Central memory CD8-positive, alpha-beta T cell (primary cell): Measurements from ENCODE around the gene DNAH7.

Experiments used
- ATAC-seq: fragments of 150-1000 bp; cut with Tn5 transposase; replicated peaks from 2 replicates; pipeline ENCODE4 v1.10.0; 2022; ENCODE audit warnings: mild to moderate bottlenecking, moderate FRiP score, moderate number of reproducible peaks; ENCODE audit not compliant: poor library complexity, severe bottlenecking; ENCODE audit errors: extremely low read depth
- DNase-seq, 2 donors: peaks; one replicate each; pipeline ENCODE4 v3.0.0; 2021; ENCODE audit warnings: low spot score in 2 of 2
- H3K27ac Mint-ChIP-seq: one replicate; pipeline ENCODE4 v1.8.0; 2022; ENCODE audit warnings: low read depth, mild to moderate bottlenecking, moderate library complexity, mixed read lengths
- H3K27me3 Mint-ChIP-seq: one replicate; pipeline ENCODE4 v1.8.0; 2022; ENCODE audit warnings: mixed read lengths
- H3K36me3 Mint-ChIP-seq: one replicate; pipeline ENCODE4 v1.8.0; 2022; ENCODE audit warnings: mild to moderate bottlenecking, moderate library complexity, mixed read lengths; ENCODE audit not compliant: insufficient read depth
- H3K4me1 Mint-ChIP-seq: one replicate; pipeline ENCODE4 v1.8.0; 2022; ENCODE audit warnings: mixed read lengths
- H3K4me3 Mint-ChIP-seq: one replicate; pipeline ENCODE4 v1.8.0; 2022; ENCODE audit warnings: mild to moderate bottlenecking, moderate library complexity, mixed read lengths
- H3K9me3 Mint-ChIP-seq: one replicate; pipeline ENCODE4 v1.8.0; 2022; ENCODE audit warnings: mixed read lengths

DNAH7 gene

GRCh38 chr2:195741191-195741590 is 327.4 kb downstream of the DNAH7 start:
- Mint-ChIP-seq H3K4me1 (no peaks in the 10 kb centered on the region), H3K4me3 (no peak overlapping the region), H3K27me3 (no peaks in the 10 kb centered on the region), H3K27ac (no peak overlapping the region), H3K36me3 (peaks cover 11% of the 10 kb centered on the region), H3K9me3 (no peaks in the 10 kb centered on the region)
- ATAC-seq (no peak), DNase-seq (no peak)

- ATAC-seq: no peak
- no peak for DNase-seq
- Mint-ChIP-seq H3K27me3 (no peaks in the 10 kb centered on the region), H3K4me3 (no peak overlapping the region), H3K36me3 (peaks cover 23% of the 10 kb centered on the region), H3K4me1 (no peaks in the 10 kb centered on the region), H3K27ac (no peak overlapping the region), H3K9me3 (no peaks in the 10 kb centered on the region)
These were observed 330.9 kb downstream of the DNAH7 start for GRCh38 chr2:195737511-195738325.

GRCh38 chr2:195735347-195735746 is 333.3 kb downstream of the DNAH7 start:
- ATAC-seq (no peak), DNase-seq (no peak)
- H3K36me3 Mint-ChIP-seq: peaks cover 35% of the 10 kb centered on the region
- no peaks in the 10 kb centered on the region for H3K9me3 Mint-ChIP-seq
- H3K27ac Mint-ChIP-seq: no peak overlapping the region
- peaks cover 13% of the 10 kb centered on the region for H3K4me1 Mint-ChIP-seq
- no peak overlapping the region for H3K4me3 Mint-ChIP-seq
- no peaks in the 10 kb centered on the region for H3K27me3 Mint-ChIP-seq

GRCh38 chr2:195734931-195735330 is 333.7 kb downstream of the DNAH7 start:
- peaks cover 13% of the 10 kb centered on the region for H3K4me1 Mint-ChIP-seq
- ATAC-seq (no peak), DNase-seq (no peak)
- H3K27ac Mint-ChIP-seq: no peak overlapping the region
- peaks cover 33% of the 10 kb centered on the region for H3K36me3 Mint-ChIP-seq
- H3K9me3 Mint-ChIP-seq: no peaks in the 10 kb centered on the region
- no peaks in the 10 kb centered on the region for H3K27me3 Mint-ChIP-seq
- no peak overlapping the region for H3K4me3 Mint-ChIP-seq

GRCh38 chr2:195734395-195734794 is 334.2 kb downstream of the DNAH7 start:
- Mint-ChIP-seq H3K4me3 (no peak overlapping the region), H3K27ac (no peak overlapping the region), H3K27me3 (no peaks in the 10 kb centered on the region), H3K4me1 (peaks cover 17% of the 10 kb centered on the region), H3K36me3 (peaks cover 33% of the 10 kb centered on the region), H3K9me3 (no peaks in the 10 kb centered on the region)
- DNase-seq (no peak), ATAC-seq (no peak)

GRCh38 chr2:195733831-195734230 is 334.8 kb downstream of the DNAH7 start:
- ATAC-seq: no peak
- peaks cover 37% of the 10 kb centered on the region for H3K36me3 Mint-ChIP-seq

GRCh38 chr2:195732574-195732973 is 336.1 kb downstream of the DNAH7 start:
- Mint-ChIP-seq H3K36me3 (peaks cover 41% of the 10 kb centered on the region), H3K27ac (no peak overlapping the region), H3K9me3 (no peaks in the 10 kb centered on the region), H3K27me3 (no peaks in the 10 kb centered on the region), H3K4me1 (peaks cover 19% of the 10 kb centered on the region), H3K4me3 (no peak overlapping the region)
- DNase-seq: no peak
- no peak for ATAC-seq

More at GRCh38 chr2:195733831-195734230, 334.8 kb downstream of the DNAH7 start:
- Mint-ChIP-seq H3K27ac (no peak overlapping the region), H3K27me3 (no peaks in the 10 kb centered on the region), H3K4me1 (peaks cover 19% of the 10 kb centered on the region), H3K9me3 (no peaks in the 10 kb centered on the region), H3K4me3 (no peak overlapping the region)
- no peak for DNase-seq

GRCh38 chr2:195730912-195731311 is 337.7 kb downstream of the DNAH7 start:
- DNase-seq: no peak
- no peak overlapping the region for H3K27ac Mint-ChIP-seq

GRCh38 chr2:195727106-195727505 is 341.5 kb downstream of the DNAH7 start:
- no peaks in the 10 kb centered on the region for H3K9me3 Mint-ChIP-seq
- peaks cover 19% of the 10 kb centered on the region for H3K4me1 Mint-ChIP-seq
- H3K36me3 Mint-ChIP-seq: peaks cover 36% of the 10 kb centered on the region
- no peak for ATAC-seq
- DNase-seq: no peak
- H3K27ac Mint-ChIP-seq: no peak overlapping the region
- no peaks in the 10 kb centered on the region for H3K27me3 Mint-ChIP-seq
- no peak overlapping the region for H3K4me3 Mint-ChIP-seq

More at GRCh38 chr2:195730912-195731311, 337.7 kb downstream of the DNAH7 start:
- Mint-ChIP-seq H3K27me3 (no peaks in the 10 kb centered on the region), H3K4me3 (no peak overlapping the region), H3K4me1 (peaks cover 19% of the 10 kb centered on the region), H3K36me3 (peaks cover 41% of the 10 kb centered on the region), H3K9me3 (no peaks in the 10 kb centered on the region)
- no peak for ATAC-seq

- no peak overlapping the region for H3K4me3 Mint-ChIP-seq
- H3K4me1 Mint-ChIP-seq: peaks cover 8% of the 10 kb centered on the region
- DNase-seq (no peak), ATAC-seq (no peak)
- no peaks in the 10 kb centered on the region for H3K27me3 Mint-ChIP-seq
- H3K36me3 Mint-ChIP-seq: peaks cover 37% of the 10 kb centered on the region
- H3K27ac Mint-ChIP-seq: no peak overlapping the region
- no peaks in the 10 kb centered on the region for H3K9me3 Mint-ChIP-seq
These were observed 346.6 kb downstream of the DNAH7 start for GRCh38 chr2:195722075-195722474.

GRCh38 chr2:195721042-195721441 is 347.6 kb downstream of the DNAH7 start:
- Mint-ChIP-seq H3K27me3 (no peaks in the 10 kb centered on the region), H3K36me3 (peaks cover 40% of the 10 kb centered on the region), H3K27ac (peak overlapping the region; percentile 68), H3K4me1 (peaks cover 8% of the 10 kb centered on the region), H3K9me3 (no peaks in the 10 kb centered on the region), H3K4me3 (no peak overlapping the region)
- no peak for ATAC-seq
- DNase-seq: no peak

GRCh38 chr2:195716466-195716865 is 352.2 kb downstream of the DNAH7 start:
- no peaks in the 10 kb centered on the region for H3K27me3 Mint-ChIP-seq
- H3K4me1 Mint-ChIP-seq: peaks cover 12% of the 10 kb centered on the region
- H3K36me3 Mint-ChIP-seq: peaks cover 51% of the 10 kb centered on the region
- no peak overlapping the region for H3K4me3 Mint-ChIP-seq
- H3K9me3 Mint-ChIP-seq: no peaks in the 10 kb centered on the region
- no peak overlapping the region for H3K27ac Mint-ChIP-seq
- DNase-seq: no peak
- ATAC-seq: no peak

GRCh38 chr2:195711478-195711877 is 357.2 kb downstream of the DNAH7 start:
- H3K9me3 Mint-ChIP-seq: no peaks in the 10 kb centered on the region
- no peak overlapping the region for H3K27ac Mint-ChIP-seq
- peaks cover 34% of the 10 kb centered on the region for H3K36me3 Mint-ChIP-seq
- no peaks in the 10 kb centered on the region for H3K27me3 Mint-ChIP-seq
- H3K4me3 Mint-ChIP-seq: no peak overlapping the region
- ATAC-seq (no peak), DNase-seq (no peak)
- H3K4me1 Mint-ChIP-seq: peaks cover 10% of the 10 kb centered on the region
